Measurements from ENCODE around the gene PLA2G4A. TPM values are rescaled to one million over a fixed set of nuclear protein-coding genes. Genes with fewer than 3 reads are reported as not detected.
A peak's percentile ranks its signal among the peaks of the same experiment; 100 is the strongest.

The PLA2G4A gene
- total and polyA plus RNA-seq, 2 donors: 3.7 to 4.7 TPM

DNA sequence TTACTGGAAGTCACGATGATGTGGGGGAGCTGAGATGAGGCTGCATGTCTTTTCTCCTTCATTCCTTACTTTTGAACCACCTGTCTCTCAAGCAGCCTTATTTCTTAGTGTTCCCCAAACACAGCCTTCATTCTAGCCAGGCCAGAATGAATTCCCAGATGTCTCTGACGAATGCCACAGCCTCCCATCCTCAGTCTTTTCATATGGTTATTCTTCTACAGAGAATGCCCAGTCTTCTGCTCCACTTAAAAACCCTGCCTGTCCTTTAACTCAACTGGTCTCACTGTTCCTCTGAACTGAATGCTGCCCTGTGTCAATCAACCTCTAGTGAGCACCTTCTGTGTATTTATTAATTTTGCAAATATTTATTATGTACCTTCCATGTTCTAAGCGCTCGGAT lies 156.2 kb downstream of the PLA2G4A start:
- Histone ChIP-seq H3K9me3 (ENCODE audit: control insufficient read depth in 2 of 2, insufficient read depth in 1 of 2, low read length in 1 of 2) (no peaks in the 10 kb centered on the region), H3K36me3 (ENCODE audit: control insufficient read depth in 2 of 2, insufficient read depth in 2 of 2, low read length in 1 of 2) (no peaks in the 10 kb centered on the region), H3K4me1 (ENCODE audit: control insufficient read depth in 2 of 2, insufficient read depth in 2 of 2, low read length in 2 of 2) (no peaks in the 10 kb centered on the region), H3K27me3 (ENCODE audit: control insufficient read depth in 2 of 2, insufficient read depth in 1 of 2, low read length in 1 of 2) (no peaks in the 10 kb centered on the region), H3K27ac (ENCODE audit: low read depth in 1 of 2, low read length in 1 of 2) (no peak overlapping the region), H3K4me3 (ENCODE audit: low read length in 2 of 2) (no peak overlapping the region)
- DNase-seq (ENCODE audit: low read depth in 6 of 9, low spot score in 9 of 9): no peak
- 97% methylated on average over 4 of the region's 4 CpGs for WGBS

DNA sequence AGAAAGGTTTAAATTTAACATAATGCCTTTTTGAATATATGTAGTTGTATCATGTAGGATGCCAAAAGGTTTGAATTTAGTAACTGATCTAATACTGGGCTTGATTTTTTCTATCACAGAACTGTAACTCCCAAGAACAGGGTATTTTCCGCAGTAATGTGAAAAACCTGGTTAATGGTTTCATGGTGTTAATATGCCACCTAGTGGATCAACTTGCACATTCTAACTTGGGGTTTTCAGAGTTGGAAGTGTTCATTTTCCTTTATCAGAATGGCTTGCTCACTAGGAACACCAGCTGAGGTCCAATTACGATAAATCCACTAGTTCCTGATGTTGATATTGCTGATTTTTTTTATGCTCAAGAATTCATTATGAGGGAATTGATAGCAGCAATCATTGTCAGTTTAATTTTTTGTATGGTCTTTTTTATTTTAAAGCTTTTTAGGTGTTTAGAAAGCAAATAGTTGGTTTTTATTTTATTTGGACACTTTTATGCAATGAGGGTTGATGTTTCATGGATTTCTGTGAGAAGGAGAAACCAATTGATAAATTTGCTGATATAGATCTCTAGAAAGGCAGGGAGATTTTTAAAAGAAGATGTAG lies 157.2 kb downstream of the PLA2G4A start:
- H3K27me3 ChIP-seq (ENCODE audit: control insufficient read depth in 2 of 2, insufficient read depth in 1 of 2, low read length in 1 of 2): no peaks in the 10 kb centered on the region
- H3K4me1 ChIP-seq (ENCODE audit: control insufficient read depth in 2 of 2, insufficient read depth in 2 of 2, low read length in 2 of 2): no peaks in the 10 kb centered on the region
- DNase-seq (ENCODE audit: low read depth in 6 of 9, low spot score in 9 of 9): peak in 8 of 9 donors; percentile 13 to 69 (median 37)
- no peaks in the 10 kb centered on the region for H3K36me3 ChIP-seq (ENCODE audit: control insufficient read depth in 2 of 2, insufficient read depth in 2 of 2, low read length in 1 of 2)
- 39% methylated on average over 2 of the region's 2 CpGs for WGBS
- no peaks in the 10 kb centered on the region for H3K9me3 ChIP-seq (ENCODE audit: control insufficient read depth in 2 of 2, insufficient read depth in 1 of 2, low read length in 1 of 2)
- no peak overlapping the region for H3K27ac ChIP-seq (ENCODE audit: low read depth in 1 of 2, low read length in 1 of 2)
- no peak overlapping the region for H3K4me3 ChIP-seq (ENCODE audit: low read length in 2 of 2)

DNA sequence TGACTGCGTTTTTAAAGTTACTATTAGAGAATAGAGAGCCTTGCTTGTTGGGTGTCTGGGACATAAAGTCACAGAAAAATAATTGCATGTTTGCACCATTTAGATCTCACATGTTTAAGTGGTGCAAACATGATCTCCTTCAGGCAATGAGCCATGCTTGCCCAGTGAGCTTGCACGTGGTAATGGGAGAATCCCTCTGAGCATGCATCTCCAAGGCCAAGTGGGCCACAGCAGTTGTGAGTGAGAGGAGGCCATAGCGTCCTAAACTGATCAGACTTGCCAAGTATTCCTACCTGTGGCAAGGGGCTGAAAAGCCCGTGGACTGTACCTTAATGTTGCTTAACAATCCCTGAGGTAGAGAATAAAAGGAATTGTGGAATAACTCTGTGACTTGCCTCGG lies 158.3 kb downstream of the PLA2G4A start:
- WGBS: 94% methylated on average over 5 of the region's 5 CpGs
- H3K9me3 ChIP-seq (ENCODE audit: control insufficient read depth in 2 of 2, insufficient read depth in 1 of 2, low read length in 1 of 2): no peaks in the 10 kb centered on the region
- H3K4me3 ChIP-seq (ENCODE audit: low read length in 2 of 2): no peak overlapping the region
- no peaks in the 10 kb centered on the region for H3K4me1 ChIP-seq (ENCODE audit: control insufficient read depth in 2 of 2, insufficient read depth in 2 of 2, low read length in 2 of 2)
- H3K27me3 ChIP-seq (ENCODE audit: control insufficient read depth in 2 of 2, insufficient read depth in 1 of 2, low read length in 1 of 2): no peaks in the 10 kb centered on the region
- no peak for DNase-seq (ENCODE audit: low read depth in 6 of 9, low spot score in 9 of 9)
- H3K27ac ChIP-seq (ENCODE audit: low read depth in 1 of 2, low read length in 1 of 2): no peak overlapping the region
- no peaks in the 10 kb centered on the region for H3K36me3 ChIP-seq (ENCODE audit: control insufficient read depth in 2 of 2, insufficient read depth in 2 of 2, low read length in 1 of 2)

GRCh38 chr1:186987769-186988168 lies 159.0 kb downstream of the PLA2G4A start:
- Histone ChIP-seq H3K36me3 (ENCODE audit: control insufficient read depth in 2 of 2, insufficient read depth in 2 of 2, low read length in 1 of 2) (no peaks in the 10 kb centered on the region), H3K4me3 (ENCODE audit: low read length in 2 of 2) (no peak overlapping the region), H3K4me1 (ENCODE audit: control insufficient read depth in 2 of 2, insufficient read depth in 2 of 2, low read length in 2 of 2) (no peaks in the 10 kb centered on the region), H3K27ac (ENCODE audit: low read depth in 1 of 2, low read length in 1 of 2) (no peak overlapping the region), H3K9me3 (ENCODE audit: control insufficient read depth in 2 of 2, insufficient read depth in 1 of 2, low read length in 1 of 2) (no peaks in the 10 kb centered on the region), H3K27me3 (ENCODE audit: control insufficient read depth in 2 of 2, insufficient read depth in 1 of 2, low read length in 1 of 2) (no peaks in the 10 kb centered on the region)
- no peak for DNase-seq (ENCODE audit: low read depth in 6 of 9, low spot score in 9 of 9)

DNA sequence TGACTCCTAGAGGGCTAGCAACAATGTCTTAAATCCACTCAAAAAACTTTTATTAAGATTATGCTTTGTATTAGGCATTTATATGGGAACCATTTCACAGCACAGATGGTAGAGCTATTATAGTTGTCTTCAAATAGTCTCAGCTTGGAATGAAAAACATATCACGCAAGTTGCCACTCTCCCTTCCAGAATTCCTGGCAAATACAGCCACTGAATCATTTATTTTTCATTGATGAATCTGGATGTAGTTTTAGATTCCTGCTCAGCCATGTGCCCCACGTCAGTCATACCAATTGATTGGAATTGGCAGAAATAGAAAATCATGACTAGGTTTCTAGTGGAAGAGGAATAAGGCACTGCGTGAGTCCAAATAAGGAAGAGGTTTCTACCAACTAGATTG lies 165.2 kb downstream of the PLA2G4A start:
- Histone ChIP-seq H3K4me3 (ENCODE audit: low read length in 2 of 2) (no peak overlapping the region), H3K4me1 (ENCODE audit: control insufficient read depth in 2 of 2, insufficient read depth in 2 of 2, low read length in 2 of 2) (no peaks in the 10 kb centered on the region), H3K27me3 (ENCODE audit: control insufficient read depth in 2 of 2, insufficient read depth in 1 of 2, low read length in 1 of 2) (no peaks in the 10 kb centered on the region), H3K27ac (ENCODE audit: low read depth in 1 of 2, low read length in 1 of 2) (no peak overlapping the region), H3K36me3 (ENCODE audit: control insufficient read depth in 2 of 2, insufficient read depth in 2 of 2, low read length in 1 of 2) (no peaks in the 10 kb centered on the region), H3K9me3 (ENCODE audit: control insufficient read depth in 2 of 2, insufficient read depth in 1 of 2, low read length in 1 of 2) (no peaks in the 10 kb centered on the region)
- DNase-seq (ENCODE audit: low read depth in 6 of 9, low spot score in 9 of 9): no peak
- WGBS: 75% methylated on average over 3 of the region's 3 CpGs

- H3K4me3 ChIP-seq (ENCODE audit: low read length in 2 of 2): no peak overlapping the region
- DNase-seq (ENCODE audit: low read depth in 6 of 9, low spot score in 9 of 9): no peak
- H3K27ac ChIP-seq (ENCODE audit: low read depth in 1 of 2, low read length in 1 of 2): no peak overlapping the region
- no peaks in the 10 kb centered on the region for H3K9me3 ChIP-seq (ENCODE audit: control insufficient read depth in 2 of 2, insufficient read depth in 1 of 2, low read length in 1 of 2)
- no peaks in the 10 kb centered on the region for H3K4me1 ChIP-seq (ENCODE audit: control insufficient read depth in 2 of 2, insufficient read depth in 2 of 2, low read length in 2 of 2)
- WGBS: 90% methylated on average over 1 of the region's 1 CpG
- H3K36me3 ChIP-seq (ENCODE audit: control insufficient read depth in 2 of 2, insufficient read depth in 2 of 2, low read length in 1 of 2): no peaks in the 10 kb centered on the region
- no peaks in the 10 kb centered on the region for H3K27me3 ChIP-seq (ENCODE audit: control insufficient read depth in 2 of 2, insufficient read depth in 1 of 2, low read length in 1 of 2)
Observed at GRCh38 chr1:186994897-186995296, 166.1 kb downstream of the PLA2G4A start.

DNA sequence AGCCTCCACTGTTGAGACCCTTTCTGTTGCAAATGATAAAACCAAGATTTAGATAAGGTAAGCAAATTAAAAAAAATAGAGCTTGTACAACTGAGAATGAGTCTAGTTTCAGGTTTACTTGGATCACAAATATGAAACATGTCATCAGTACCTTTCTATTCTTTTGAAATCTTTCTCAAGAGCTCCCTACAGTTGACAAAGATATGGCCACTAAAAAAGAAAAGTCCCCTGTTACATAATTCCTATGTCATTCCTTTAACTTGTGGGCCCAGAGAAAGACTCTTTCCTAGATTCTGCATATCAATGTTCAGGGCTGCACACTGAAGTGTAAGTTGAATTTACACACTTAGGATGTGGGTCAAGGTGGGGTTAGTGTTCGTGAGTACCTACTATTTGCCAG lies 168.1 kb downstream of the PLA2G4A start:
- Histone ChIP-seq H3K9me3 (ENCODE audit: control insufficient read depth in 2 of 2, insufficient read depth in 1 of 2, low read length in 1 of 2) (no peaks in the 10 kb centered on the region), H3K27me3 (ENCODE audit: control insufficient read depth in 2 of 2, insufficient read depth in 1 of 2, low read length in 1 of 2) (no peaks in the 10 kb centered on the region), H3K36me3 (ENCODE audit: control insufficient read depth in 2 of 2, insufficient read depth in 2 of 2, low read length in 1 of 2) (no peaks in the 10 kb centered on the region), H3K27ac (ENCODE audit: low read depth in 1 of 2, low read length in 1 of 2) (no peak overlapping the region), H3K4me3 (ENCODE audit: low read length in 2 of 2) (no peak overlapping the region), H3K4me1 (ENCODE audit: control insufficient read depth in 2 of 2, insufficient read depth in 2 of 2, low read length in 2 of 2) (no peaks in the 10 kb centered on the region)
- 86% methylated on average over 1 of the region's 1 CpG for WGBS
- no peak for DNase-seq (ENCODE audit: low read depth in 6 of 9, low spot score in 9 of 9)

- Histone ChIP-seq H3K36me3 (ENCODE audit: control insufficient read depth in 2 of 2, insufficient read depth in 2 of 2, low read length in 1 of 2) (no peaks in the 10 kb centered on the region), H3K4me1 (ENCODE audit: control insufficient read depth in 2 of 2, insufficient read depth in 2 of 2, low read length in 2 of 2) (no peaks in the 10 kb centered on the region), H3K27ac (ENCODE audit: low read depth in 1 of 2, low read length in 1 of 2) (no peak overlapping the region), H3K4me3 (ENCODE audit: low read length in 2 of 2) (no peak overlapping the region), H3K9me3 (ENCODE audit: control insufficient read depth in 2 of 2, insufficient read depth in 1 of 2, low read length in 1 of 2) (no peaks in the 10 kb centered on the region), H3K27me3 (ENCODE audit: control insufficient read depth in 2 of 2, insufficient read depth in 1 of 2, low read length in 1 of 2) (no peaks in the 10 kb centered on the region)
- WGBS: 83% methylated on average over 1 of the region's 1 CpG
- no peak for DNase-seq (ENCODE audit: low read depth in 6 of 9, low spot score in 9 of 9)
Observed at GRCh38 chr1:186997877-186998276, 169.1 kb downstream of the PLA2G4A start.

- Histone ChIP-seq H3K36me3 (ENCODE audit: control insufficient read depth in 2 of 2, insufficient read depth in 2 of 2, low read length in 1 of 2) (no peaks in the 10 kb centered on the region), H3K4me3 (ENCODE audit: low read length in 2 of 2) (no peak overlapping the region), H3K4me1 (ENCODE audit: control insufficient read depth in 2 of 2, insufficient read depth in 2 of 2, low read length in 2 of 2) (no peaks in the 10 kb centered on the region), H3K27me3 (ENCODE audit: control insufficient read depth in 2 of 2, insufficient read depth in 1 of 2, low read length in 1 of 2) (no peaks in the 10 kb centered on the region), H3K9me3 (ENCODE audit: control insufficient read depth in 2 of 2, insufficient read depth in 1 of 2, low read length in 1 of 2) (no peaks in the 10 kb centered on the region), H3K27ac (ENCODE audit: low read depth in 1 of 2, low read length in 1 of 2) (no peak overlapping the region)
- 91% methylated on average over 6 of the region's 6 CpGs for WGBS
- DNase-seq (ENCODE audit: low read depth in 6 of 9, low spot score in 9 of 9): no peak
Observed at GRCh38 chr1:186999506-186999905, 170.8 kb downstream of the PLA2G4A start.
